GM10266 (cell line): ENCODE measurements around the gene RAB44.

Source experiments
- DNase-seq: peaks from one replicate; pipeline ENCODE4 v3.0.0; 2012; ENCODE audit errors: extremely low spot score
- TF ChIP-seq, protein P1 (sequence below): IDR thresholded peaks from 2 replicates; pipeline ENCODE4 v1.5.1; 2012; ENCODE audit warnings: mild to moderate bottlenecking, low read depth; ENCODE audit not compliant: control insufficient read depth, insufficient read depth; ENCODE audit errors: missing control alignments

The RAB44 gene

GRCh38 chr6:36769676-36770499 lies 72.3 kb downstream of the RAB44 start:
- TF ChIP-seq, protein P1, sequence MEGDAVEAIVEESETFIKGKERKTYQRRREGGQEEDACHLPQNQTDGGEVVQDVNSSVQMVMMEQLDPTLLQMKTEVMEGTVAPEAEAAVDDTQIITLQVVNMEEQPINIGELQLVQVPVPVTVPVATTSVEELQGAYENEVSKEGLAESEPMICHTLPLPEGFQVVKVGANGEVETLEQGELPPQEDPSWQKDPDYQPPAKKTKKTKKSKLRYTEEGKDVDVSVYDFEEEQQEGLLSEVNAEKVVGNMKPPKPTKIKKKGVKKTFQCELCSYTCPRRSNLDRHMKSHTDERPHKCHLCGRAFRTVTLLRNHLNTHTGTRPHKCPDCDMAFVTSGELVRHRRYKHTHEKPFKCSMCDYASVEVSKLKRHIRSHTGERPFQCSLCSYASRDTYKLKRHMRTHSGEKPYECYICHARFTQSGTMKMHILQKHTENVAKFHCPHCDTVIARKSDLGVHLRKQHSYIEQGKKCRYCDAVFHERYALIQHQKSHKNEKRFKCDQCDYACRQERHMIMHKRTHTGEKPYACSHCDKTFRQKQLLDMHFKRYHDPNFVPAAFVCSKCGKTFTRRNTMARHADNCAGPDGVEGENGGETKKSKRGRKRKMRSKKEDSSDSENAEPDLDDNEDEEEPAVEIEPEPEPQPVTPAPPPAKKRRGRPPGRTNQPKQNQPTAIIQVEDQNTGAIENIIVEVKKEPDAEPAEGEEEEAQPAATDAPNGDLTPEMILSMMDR: no peak
- no peak for DNase-seq

- no peak for DNase-seq
- TF ChIP-seq, protein P1: no peak
Measured at GRCh38 chr6:36771145-36771544, 73.5 kb downstream of the RAB44 start.

DNA sequence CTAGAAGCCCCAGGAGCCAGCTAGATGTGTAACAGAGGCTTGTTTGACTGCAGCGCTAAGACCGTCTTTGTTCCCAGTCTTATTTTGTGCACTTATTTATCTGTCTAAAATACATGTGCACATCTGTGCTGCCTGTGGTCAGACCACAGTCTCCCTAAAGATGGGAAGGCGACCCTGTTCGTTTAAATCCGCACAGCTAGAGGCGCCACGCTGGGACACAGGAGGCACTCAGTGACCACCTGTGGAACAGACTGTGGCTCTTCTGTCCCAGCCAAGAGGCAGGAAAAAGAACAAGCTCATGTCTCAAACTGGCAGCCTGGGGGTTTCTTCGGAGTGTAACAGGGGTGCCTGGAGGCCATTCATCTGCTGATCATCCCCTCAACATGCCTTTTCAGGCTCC lies 74.8 kb downstream of the RAB44 start:
- no peak for DNase-seq
- TF ChIP-seq, protein P1: no peak

GRCh38 chr6:36774331-36774730 lies 76.7 kb downstream of the RAB44 start:
- DNase-seq: no peak
- TF ChIP-seq, protein P1: no peak

DNA sequence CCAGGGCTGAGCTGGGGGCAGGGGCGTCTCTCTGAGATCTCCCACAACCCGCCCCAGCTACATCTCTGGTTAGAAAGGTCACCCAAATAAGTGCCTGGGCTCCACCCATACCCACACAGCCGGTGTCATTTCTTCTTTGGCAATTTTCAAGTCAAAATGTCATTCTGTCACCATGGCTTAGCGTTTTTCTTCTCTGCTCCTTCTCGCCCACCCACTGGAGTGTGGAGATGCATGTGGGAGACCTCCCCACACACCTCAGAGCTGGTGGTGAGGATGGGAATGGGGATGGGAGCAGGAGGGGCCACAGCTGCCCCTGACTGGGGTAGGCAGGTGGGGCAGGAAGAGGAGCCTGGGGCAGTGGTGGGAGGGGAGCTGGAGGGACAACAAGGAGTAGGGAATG lies 78.5 kb downstream of the RAB44 start:
- no peak for DNase-seq
- TF ChIP-seq, protein P1: no peak

DNA sequence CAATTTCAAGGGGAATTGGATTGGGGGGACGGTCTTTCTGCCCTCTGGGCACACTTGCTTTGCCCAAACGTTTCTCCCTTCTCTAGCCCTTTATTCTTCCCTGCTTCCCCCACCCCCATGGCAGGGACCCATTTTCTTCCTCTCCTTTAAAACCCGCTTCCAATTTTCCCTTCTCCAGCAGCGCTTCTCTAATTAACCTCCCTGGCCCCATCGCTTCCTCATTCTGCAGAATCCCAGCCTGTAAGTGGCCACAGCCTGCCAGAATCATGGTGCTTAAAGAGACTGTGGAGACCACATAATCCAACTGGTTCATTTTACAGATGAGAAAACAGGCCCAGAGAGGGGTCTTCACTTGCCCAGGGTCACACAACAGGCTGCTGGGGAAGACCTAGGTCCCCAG lies 80.2 kb downstream of the RAB44 start:
- no peak for DNase-seq
- TF ChIP-seq, protein P1: no peak

GRCh38 chr6:36779227-36779626 lies 81.6 kb downstream of the RAB44 start:
- TF ChIP-seq, protein P1: no peak
- DNase-seq: no peak
